Activated naive CD8-positive, alpha-beta T cell treated with anti-CD3 and anti-CD28 coated beads, Interleukin-2, amount 50 U/mL, for 16 hours (primary cell): ENCODE measurements around the gene CBX4.

Source experiments
- DNase-seq: peaks from one replicate; pipeline ENCODE4 v3.0.0-alpha.2; 2020; ENCODE audit warnings: low read depth, low spot score

CBX4 gene

DNA sequence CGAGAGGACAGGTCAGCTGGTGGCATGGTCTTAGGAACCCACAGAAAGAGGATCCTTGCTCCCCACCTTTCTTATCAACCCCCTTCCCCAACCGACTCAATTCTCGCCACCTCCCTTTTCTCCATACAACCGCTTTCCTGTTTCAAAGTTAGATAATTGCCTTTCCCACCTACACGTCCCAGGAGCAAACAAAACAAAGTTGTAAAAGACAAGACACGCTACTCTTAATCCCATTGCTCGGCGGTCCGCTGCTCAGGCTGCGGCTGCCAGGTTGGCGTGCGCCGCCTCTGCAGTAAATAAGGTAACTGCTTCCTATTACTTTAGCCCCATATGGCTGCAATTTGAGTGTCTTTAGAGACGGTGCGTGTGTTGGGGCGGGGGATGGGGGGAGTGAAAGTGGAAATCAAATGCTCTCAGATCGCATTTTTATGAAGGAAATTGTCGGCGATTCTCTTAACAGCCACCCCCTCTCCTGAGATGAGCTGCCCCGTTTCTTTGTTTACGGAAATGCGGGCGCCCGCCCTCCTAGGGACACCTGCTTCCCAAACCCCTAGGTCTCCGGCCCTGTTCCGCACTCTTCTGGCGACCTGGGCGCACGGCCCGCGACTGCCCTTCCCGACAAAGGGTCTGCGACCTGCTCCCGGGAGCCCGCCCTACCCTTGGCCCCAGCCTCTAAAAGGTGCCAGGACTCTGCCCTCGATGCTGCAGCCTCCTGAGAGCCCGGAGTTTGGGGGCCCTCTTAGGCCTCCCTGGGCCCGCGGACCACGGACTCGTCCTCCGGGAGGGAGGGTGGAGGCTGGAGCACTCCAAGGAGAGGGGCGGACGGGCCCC lies 38.7 kb downstream of the CBX4 start:
- DNase-seq: no peak

DNA sequence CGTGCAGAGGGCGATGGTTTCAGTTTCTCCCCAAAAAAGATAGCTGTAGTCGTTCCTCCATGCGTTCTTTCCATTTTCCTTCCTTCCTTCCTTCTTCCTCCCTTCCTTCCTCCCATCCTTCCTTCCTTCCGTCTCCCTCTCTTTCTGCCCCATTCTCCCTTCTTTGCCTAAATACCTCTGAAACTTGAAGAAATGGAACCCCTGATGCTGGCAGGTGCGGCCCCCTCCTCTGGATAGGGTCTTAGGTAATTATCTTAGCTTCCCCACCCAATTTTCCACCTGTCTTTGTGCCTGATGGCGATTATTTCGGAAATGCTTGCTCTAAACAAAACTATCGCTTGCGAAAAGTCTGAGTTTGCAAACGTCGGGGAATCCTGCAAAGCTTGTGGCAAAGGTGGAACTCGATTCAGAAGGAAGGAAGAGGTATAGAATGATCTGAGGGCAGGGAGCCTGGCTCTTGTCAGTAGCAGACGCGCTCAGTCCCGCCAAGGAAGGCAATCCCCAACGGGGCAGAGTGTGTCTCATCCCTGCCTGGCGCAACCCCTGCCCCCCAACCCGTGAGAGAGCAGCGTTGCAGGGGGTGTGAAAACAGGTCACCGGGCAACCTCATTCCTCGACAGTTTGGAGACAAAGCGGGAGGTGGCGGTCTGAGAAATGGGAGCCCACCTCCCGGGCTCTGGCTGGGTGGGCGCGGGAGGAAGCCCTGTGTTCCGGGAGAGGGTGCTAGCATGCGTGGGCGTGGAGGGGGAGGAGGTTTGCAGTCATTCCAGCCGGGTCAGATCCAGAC lies 39.5 kb downstream of the CBX4 start:
- DNase-seq: no peak

DNA sequence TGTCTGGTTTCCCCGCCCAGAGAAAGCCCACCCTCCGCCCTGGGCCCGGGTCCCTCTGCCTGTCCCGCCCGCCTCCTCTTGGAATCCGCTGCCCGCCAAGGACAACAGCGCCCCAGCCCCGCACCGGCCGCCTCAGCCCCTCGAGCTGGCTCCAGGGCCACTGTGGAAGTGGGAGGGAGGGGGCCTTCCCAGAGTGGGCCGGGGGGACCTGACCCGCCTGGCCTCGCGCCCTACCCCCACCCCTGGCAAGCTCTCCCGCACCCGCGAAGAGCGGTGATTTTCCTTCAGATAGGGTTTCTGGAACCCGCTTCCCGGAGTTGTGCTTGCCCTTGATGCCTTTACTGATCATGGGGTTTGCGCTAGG lies 40.1 kb downstream of the CBX4 start:
- DNase-seq: no peak

DNA sequence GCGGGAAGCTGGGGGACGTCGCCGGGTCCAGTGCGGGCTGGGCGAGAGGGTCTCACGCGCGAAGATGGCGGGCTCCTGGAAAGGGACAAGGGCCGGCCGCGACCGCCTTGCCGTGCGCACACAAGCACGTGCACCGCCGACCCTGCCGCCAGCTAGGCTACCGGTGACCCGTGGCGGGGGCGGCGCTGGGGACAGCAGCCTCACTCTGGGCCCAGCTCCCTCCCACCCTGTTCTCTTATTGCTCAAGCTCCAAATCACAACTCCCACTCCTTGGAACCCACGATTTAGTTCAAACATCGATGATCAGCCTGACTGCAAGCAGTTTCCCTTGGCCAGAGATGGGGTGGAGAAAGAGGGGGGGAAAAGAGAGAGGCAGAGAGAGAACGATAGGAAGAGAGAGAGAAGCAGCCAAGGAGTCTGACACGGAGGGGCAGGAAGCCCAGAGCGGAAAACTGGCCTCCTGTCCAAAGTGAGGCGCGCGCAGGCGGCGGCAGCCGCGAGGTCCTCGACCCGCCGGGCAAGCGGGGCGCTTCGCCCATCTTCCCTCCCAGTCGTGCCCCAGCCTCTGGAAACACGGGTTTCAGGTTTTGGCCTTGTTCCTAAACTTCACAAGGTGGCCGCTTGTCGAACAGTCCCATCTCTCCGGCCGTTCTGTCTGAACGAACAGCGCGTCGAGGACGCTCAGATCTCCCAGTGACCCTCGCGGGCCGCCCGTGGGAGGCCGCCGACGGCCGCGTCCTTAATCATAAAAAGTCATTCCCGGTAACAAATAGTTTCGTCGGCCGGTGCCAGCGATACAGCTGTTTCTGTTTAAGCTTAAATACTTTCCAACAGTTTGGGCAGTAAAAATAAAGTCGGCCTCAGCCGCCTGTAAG lies 40.7 kb downstream of the CBX4 start:
- DNase-seq: no peak

DNA sequence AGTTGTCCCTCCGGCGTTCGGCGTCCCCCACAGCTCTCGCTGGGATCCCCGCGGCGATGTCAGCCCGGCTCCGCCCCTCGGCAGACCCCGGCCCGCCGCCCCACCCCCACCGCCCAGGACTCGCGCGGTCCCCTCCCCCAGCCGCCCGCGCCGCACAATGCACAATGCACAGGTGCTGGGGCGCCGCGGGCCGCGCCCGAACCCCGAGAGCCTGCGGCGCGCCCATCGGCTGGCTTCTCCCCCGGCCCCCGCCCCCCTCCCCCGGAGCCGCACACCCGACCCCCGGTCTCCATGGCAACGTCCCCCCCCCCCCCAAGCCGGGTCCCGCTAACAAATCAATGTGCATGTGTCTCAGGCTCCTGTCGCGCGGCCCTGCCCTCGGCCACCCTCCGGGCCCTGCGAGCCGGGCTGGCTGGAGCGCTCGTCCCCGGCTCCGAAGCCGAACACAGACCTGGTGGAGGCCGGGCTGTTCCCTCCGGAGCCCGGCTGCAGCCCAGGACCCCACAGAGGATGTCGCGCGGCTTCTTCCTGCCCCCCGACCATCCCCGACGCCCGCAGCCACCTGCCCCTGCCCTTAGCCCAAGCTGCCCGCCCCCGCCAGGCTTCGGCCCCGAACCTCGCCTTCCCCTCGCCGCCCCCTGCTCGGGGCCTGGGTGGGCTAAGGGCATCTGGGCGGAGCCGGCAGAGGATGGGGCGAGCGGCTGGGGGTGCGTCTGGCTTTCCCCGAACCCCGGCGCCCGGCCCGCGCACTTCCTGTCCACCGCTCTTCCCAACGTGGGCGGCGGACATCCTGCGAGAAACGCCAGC lies 41.5 kb downstream of the CBX4 start:
- no peak for DNase-seq

DNA sequence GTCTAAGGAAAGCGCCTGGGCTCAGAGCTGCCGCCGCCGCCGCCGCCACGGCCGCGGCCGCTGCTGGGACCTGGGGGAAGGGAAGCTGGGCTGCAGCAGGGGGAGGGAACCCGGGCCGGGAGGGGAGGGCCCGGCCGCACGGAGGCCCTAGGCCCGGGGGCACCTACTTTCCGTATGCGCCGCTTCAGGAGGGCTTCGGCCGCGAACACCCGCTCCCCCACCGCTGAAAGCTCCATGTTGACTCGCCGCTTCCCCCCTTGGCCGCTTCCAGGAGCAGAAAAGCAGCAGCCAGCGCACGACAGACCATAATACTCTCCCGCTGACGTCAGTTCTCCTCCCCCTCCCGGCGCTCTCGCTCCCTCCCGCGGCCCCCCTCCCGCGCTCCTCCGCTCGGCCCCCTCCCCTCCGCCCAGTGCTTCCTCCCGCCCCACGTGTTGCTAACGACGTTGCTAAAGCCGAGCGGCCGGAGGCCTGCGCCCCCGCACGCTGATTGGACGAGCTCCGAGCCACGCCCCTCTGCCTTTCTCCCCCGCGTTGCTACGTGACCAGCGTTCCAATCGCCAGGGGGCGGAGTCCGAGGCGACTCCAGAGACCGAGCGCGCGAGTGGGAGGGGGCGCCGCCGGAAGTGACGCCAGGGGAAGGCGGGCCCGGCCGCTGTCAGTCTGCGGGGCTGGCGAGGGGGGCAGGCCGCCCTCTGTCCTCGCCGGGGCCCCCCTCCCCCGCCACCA lies 42.3 kb downstream of the CBX4 start, which contains the start of gene CBX8:
TSS of gene CBX8 (minus strand) at position 315 of the 729 bp plus-strand sequence. CDS start at position 236, 79 bp downstream.
- DNase-seq: peak; percentile 99

DNA sequence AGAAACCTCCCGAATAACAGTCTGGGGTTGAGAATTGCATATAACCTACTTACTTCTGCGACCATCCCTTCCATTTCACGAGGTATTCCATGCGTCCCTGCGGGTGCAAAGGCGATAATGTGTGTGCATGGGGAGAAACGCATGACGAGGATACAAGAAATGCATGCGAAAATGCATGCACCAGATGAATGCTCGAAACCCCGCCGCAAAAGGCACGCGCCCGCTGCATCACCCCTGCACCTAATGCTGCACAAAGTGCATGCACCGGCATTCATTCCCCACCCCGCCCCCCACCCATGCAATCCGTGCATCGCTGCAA lies 42.8 kb downstream of the CBX4 start:
- DNase-seq: no peak

DNA sequence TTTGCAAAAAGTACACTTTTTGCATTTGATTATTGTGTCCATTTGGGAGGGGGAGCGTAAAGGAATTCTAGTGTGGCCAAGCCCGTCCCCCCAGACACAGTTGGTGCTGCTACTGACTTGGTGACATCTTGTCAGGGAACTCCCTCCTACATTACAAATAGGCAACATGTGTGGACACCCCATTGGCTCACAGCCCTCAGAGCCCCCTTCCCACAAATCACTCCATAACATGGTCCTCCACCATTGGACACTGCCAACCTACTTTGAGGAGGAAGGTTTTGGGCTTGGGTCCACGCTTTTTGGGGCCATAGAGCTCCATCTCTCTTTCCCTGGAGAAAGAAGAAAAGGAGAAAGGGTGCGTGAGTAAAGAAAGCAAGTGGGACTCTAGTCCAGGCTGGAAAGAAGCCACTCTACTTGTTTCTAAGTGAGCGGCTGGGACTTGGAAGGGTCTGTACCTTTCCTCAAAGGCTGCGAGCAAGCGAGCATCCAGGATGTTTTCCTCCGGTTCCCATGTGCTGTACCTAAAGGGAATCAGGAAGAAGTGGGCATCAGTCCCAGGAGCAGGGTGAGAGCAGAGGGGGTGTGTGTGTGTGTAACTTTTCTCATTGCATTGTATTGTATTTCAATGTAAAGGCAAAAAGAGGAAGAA lies 43.3 kb downstream of the CBX4 start:
- DNase-seq: no peak

DNA sequence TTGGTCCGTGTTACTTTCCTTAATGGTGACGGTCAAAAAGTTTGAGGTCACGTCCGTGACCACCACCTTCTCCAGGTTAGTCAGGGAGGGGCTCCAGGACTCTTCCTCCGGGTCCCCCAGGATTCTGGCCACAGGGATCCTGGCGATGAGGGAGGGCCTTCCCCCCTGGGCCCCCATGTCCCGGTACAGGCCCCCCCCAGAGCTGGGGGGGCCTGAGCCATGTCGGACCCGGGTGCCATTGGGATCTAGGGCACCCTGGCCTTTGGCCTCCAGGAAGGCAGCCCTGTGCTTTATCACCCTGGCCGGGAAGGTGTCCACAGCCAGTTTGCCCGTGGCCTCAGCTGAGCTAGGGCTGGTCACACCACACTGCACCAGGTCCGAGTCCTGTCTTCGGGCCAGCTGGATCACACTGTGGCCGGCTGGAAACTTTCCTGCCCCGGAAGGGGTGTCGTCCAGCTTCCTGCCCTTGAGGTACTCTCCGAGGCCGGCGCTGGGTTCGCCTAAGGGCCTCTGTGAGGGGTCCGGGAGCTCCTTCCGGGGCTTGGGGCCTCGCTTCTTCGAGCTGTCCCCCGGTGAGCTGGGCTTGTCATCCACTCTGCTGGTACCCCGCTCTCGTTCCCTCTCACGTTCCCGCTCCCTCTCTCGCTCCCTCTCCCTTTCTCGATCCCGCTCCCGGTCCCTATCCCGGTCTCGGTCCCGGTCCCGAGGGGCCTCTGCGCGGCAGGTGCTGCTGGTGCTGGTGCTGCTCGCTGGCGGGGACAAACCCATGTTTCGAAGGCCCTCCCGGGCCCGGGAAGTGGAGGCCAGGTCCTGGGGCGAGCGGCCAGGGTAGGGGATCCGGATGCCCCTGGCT lies 44.4 kb downstream of the CBX4 start:
- DNase-seq: no peak

DNA sequence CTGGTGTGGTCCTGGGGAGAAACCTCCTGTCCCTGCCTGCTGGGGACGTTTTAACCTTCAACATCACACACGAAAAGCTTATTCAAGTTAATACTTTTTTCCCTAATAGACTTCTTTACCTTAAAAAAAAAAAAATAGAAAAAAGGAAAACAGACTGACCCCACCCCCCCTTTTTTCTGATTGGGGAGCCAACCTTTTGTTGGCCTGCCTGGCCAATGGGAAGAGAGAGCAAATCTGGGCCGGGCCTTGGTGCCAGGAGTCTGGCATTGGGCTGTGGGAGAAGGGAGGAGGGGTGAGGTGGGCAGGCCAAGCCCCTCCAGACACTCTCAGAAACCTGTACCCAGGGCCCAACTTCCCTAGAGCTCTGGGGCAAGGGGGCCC lies 45.3 kb downstream of the CBX4 start:
- no peak for DNase-seq

DNA sequence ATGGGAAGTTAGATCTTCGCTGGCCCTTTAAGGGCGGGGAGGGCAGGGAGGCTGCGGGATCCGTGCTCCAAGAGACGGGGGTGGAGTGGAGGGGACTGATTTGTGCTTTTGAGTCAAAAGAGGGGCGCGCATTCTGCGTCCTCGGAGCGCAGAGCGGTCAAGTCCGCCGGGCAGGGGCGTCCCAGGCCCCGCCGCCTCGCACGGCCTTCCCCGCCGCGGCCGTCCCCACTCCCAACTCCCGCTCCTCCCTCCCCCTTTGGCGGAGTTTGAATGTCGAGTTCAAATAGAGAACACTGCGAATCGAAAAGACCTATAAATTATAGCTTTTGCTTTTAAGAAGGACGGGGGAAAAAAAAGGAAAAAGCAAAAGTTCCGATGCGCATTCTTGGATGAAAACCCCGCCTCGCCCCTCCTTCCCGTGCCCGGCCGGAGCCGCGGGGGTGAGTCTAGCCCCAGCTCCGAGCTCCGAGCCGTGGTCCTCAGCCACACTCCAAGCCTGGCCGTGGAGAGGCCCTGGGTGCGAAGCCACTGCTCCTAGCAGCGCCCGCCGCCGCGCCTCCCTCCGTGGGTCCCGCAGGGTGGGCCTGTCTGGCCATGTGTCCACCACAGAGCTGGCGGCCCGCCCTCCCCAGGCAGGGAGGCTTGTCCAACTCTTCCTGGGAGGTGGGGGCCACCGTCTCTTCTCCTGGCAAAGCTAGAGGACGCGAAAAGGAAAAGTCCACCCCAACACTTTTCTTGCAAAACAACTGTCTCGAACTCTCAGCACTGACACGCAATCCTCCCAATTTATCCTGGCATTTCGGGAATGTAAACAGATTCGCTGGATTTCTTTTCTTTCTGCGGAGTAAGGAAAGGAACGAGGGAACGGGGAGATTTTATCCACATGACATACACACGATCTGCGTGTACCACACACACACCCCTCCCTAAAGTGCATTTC lies 46.0 kb downstream of the CBX4 start:
- no peak for DNase-seq

DNA sequence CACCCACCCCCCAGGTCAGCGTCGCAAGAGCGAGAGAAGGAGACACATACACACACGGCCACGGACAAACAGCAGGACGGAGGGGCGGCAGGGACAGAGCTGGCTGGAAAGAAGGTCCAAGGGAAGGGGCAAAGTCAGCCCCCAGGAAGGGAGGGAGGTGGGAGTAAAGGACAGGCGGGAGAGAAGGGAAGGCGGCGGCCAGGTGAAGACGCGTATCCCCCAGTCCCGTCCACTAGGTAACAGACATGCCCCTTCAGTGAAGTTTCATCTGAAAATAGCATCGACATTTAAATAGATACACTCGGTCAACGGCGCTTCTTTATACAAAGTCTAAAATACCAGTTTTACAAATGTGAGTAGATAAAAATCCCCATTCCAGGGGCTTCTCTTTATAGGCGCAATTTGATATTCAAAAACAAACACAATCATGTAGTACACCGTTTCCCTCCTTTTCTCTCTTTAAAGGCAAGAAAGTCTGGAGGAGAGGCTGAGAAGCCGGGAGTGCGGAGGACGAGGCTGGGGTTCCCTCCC lies 46.8 kb downstream of the CBX4 start:
- DNase-seq: no peak

DNA sequence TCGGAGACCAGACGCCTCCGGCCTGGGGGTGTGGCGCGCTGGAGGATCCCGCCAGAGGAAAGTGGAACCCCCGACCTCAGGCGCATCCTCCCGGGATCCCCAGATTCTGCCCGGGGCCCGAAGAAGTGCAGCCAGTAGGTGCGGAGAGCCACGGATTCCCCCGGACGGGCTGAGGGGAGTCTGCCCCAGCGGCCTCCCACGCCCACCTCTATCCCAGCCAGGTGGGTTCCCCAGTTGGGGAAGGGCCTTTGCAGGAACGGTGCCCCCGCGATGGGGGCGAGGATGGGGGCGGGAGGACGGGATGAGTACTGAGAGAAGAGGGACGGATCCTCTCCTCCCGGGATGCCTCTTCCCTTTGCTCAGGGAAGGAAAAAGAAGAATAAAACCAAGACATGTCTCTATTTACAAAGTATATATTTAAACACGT lies 47.5 kb downstream of the CBX4 start:
- no peak for DNase-seq

DNA sequence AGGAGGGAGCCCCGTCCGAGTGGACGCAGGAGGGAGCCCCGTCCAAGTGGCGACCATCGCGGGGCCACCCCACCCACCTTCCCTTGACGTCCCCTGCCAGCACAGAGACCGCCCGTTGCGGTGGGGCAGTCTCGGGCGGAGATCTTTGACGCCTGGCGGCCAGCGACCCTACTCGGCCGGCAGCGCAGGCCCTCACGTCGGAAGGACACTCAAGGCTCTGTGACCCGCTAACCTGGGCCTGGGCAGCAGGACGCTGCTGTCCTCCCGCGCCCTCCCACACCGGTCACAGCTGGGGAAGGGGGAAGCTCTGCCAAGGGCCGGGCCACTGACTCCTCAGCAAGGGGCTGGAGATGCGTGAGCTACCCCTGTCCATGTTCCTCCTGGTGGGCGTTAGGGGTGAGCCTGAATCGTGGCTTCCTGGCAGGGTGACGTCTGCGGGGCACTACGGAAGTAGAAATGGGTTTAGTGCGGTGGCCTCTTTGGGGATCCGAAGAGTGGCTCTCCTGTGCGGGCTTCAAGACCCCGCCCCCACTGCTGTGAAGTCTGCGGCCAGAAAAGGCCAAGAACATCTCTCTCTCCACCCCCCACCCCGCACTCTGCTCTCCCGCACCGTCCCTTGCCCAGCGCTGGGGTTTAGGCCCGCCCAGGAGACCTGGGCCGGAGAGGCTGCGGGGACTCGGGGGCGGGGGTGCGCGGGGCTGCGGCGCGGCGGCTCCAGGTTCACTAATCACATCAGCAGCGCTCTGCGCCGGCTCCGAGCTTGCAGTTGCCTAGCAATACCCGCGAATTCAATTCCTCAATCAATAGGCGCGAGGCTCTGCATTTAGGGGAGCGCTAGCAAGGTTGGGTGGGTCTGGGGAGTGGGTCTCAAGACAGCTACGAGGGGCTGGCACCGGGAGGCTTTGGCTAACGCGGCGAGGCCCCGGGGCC lies 48.2 kb downstream of the CBX4 start:
- no peak for DNase-seq

DNA sequence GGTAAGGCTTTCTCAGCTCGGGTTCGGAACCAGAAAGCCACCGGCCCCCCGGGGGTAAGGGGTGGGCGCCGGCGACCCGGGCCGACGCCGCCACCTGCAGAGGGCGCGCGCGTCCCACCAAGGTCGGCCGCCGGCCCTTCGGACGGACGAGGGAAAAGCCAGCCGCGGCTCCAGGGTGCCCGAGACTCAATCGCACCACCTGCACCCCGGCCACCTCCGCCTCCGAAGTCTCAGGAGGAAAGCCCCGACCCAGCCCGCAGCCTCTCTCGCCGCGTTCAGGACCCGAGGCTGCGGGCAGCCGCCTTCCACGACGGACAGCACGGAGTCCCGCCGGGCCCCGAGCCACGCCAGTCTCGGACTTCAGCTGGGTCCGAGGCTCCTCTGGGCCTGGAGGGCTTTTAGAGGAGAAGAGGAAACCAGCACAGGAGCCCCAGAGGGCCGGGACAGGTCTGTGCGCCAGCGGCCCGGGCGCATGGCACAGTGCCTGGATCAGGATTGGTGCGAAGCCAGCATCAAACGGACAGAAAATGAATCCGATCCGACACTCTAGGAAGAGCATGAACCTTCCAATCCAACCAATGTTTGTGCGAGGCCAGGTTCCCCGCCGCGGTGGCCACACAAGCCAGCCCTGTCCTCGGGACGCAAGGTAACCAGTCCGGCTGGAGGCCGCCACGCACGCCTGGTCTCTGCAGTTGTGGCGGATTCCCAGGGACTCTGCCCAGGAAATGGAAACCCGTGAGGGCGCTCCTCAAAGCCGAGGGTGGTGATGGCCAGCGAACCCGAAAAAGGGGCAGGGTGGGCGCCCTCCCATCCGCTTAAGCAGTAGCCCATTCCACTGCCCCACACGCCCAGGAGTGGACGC lies 49.1 kb downstream of the CBX4 start:
- DNase-seq: no peak
